ENCODE results near the gene GLMN. TPM values are rescaled to one million over a fixed set of nuclear protein-coding genes. Genes with fewer than 3 reads are reported as not detected.

GLMN gene
- total RNA-seq, 1 donor from 2014 or later: 14.7 TPM

DNA sequence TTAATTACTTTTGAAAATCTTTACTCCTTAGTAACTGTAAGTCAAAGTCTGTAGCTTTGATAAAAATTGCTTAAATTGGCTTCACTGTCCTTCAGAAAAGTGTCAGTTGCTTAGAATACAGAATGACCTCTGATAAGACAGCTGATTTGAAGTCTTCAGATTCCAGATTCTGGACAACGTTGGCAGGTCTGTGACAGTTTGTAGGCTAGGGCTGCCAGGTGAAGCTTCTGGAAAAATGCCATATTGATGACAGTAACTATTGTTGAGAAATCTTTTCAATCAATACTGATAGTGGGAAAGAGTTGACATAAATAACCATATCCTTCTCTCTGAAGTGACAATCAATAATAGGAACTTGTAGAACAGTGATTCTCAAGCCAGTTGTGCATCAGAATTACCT, 41.4 kb upstream of the GLMN start:
- TF ChIP-seq, protein P1, sequence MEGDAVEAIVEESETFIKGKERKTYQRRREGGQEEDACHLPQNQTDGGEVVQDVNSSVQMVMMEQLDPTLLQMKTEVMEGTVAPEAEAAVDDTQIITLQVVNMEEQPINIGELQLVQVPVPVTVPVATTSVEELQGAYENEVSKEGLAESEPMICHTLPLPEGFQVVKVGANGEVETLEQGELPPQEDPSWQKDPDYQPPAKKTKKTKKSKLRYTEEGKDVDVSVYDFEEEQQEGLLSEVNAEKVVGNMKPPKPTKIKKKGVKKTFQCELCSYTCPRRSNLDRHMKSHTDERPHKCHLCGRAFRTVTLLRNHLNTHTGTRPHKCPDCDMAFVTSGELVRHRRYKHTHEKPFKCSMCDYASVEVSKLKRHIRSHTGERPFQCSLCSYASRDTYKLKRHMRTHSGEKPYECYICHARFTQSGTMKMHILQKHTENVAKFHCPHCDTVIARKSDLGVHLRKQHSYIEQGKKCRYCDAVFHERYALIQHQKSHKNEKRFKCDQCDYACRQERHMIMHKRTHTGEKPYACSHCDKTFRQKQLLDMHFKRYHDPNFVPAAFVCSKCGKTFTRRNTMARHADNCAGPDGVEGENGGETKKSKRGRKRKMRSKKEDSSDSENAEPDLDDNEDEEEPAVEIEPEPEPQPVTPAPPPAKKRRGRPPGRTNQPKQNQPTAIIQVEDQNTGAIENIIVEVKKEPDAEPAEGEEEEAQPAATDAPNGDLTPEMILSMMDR (IDR thresholded peaks at IDR 0.05): no peak
- no peaks in the 10 kb centered on the region for H3K4me1 Mint-ChIP-seq
- intact Hi-C loops (cut with micrococcal nuclease): no loop called here
- H3K9me3 Mint-ChIP-seq: no peaks in the 10 kb centered on the region
- no peak overlapping the region for H3K4me3 Mint-ChIP-seq
- no peak overlapping the region for H3K27ac Mint-ChIP-seq
- CTCF ChIA-PET: no interaction called here
- no peaks in the 10 kb centered on the region for H3K27me3 Mint-ChIP-seq
- POLR2A ChIA-PET: no interaction called here
- ATAC-seq (ENCODE audit: low read depth) (no peak), DNase-seq (no peak)
- peaks cover 43% of the 10 kb centered on the region for H3K36me3 Mint-ChIP-seq (ENCODE audit: low read depth)

DNA sequence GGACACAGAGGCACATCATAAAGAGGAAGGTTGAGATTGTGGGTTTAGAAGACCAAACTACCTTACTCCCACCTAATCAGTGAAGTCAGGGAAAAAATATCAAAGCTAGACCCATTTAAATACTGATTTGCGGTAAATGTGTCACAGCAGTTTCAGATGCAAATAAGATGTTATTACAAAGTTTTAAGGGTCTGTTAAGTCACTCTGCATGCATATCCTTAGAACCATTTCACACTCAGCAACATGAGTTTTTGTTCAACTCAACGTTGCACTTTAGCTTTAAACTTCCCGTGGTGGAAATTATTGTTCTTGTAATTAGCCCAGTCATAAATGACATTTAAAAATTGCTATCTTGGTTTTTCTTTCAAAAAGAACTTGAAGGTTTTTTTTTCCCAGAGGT, 34.9 kb upstream of the GLMN start:
- peaks cover 3% of the 10 kb centered on the region for H3K9me3 Mint-ChIP-seq
- H3K36me3 Mint-ChIP-seq (ENCODE audit: low read depth): peaks cover 50% of the 10 kb centered on the region
- no peak overlapping the region for H3K27ac Mint-ChIP-seq
- H3K27me3 Mint-ChIP-seq: no peaks in the 10 kb centered on the region
- DNase-seq: no peak
- no peak overlapping the region for H3K4me3 Mint-ChIP-seq
- TF ChIP-seq, protein P1 (IDR thresholded peaks at IDR 0.05): no peak
- H3K4me1 Mint-ChIP-seq: no peaks in the 10 kb centered on the region
- intact Hi-C loops (cut with micrococcal nuclease): no loop called here
- ChIA-PET CTCF (interaction anchor here (0.5 kb wide), 1 partner anchor 1699 kb away, joined by 3 read pairs; no protein-coding TSS in a partner anchor), POLR2A (no interaction called here)
- ATAC-seq (ENCODE audit: low read depth): no peak

DNA sequence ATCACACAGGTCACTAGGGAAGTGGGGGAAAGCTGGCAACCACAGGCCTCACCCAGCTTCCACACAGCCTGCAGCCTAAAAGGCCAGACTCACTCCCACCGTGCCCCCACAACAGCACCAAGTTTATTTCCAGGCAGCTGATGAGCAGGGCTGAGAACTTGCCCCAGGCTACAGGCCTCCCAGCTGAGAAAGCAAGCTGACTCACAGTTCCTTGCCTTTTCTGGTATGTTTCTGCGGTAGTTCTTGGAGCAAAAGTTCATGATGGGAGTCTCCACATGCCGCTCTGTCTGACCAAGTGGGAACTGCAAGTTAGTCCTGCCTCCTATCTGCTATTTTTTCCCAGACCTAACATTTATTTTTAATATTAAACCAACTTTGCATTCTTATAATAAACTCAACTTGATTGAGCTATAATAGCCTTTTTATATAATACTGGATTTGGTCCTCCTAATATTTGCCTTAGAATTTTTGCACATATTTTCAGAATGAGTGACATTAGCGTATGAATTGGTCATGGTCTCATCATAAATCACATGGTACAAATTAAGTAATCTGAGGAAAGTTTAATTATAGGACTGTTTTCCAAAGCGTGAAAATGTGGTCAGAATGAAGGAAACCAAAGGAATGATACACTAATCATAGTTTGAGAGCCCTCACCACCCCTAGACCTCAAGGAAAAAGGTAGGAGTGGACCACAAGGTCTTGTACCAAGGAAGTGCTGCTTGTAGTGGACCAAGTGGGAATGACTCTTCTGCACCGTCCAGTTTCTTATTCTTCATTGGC, 30.8 kb upstream of the GLMN start:
- TF ChIP-seq, protein P1 (IDR thresholded peaks at IDR 0.05): no peak
- Mint-ChIP-seq H3K4me1 (no peaks in the 10 kb centered on the region), H3K27me3 (no peaks in the 10 kb centered on the region), H3K27ac (no peak overlapping the region), H3K4me3 (no peak overlapping the region), H3K9me3 (peaks cover 31% of the 10 kb centered on the region), H3K36me3 (ENCODE audit: low read depth) (peaks cover 75% of the 10 kb centered on the region)
- intact Hi-C loops (cut with micrococcal nuclease): no loop called here
- ChIA-PET CTCF (no interaction called here), POLR2A (no interaction called here)
- no peak for DNase-seq
- ATAC-seq (ENCODE audit: low read depth): no peak

DNA sequence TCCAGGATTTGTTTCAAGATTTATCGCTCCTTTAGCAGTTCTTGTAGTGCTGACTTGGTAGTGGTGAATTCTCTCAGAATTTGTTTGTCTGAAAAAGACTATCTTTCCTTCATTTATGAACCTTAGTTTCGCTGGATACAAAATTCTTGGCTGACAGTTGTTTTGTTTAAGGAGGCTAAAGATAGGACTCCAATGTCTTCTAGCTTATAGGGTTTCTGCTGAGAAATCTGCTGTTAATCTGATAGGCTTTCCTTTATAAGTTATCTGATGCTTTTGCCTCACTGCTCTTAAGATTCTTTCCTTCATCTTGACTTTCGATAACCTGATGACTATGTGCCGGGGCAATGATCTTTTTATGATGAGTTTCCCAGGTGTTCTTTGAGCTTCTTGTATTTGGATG, 29.0 kb upstream of the GLMN start:
- H3K27me3 Mint-ChIP-seq: no peaks in the 10 kb centered on the region
- DNase-seq: no peak
- no peak overlapping the region for H3K4me3 Mint-ChIP-seq
- ChIA-PET CTCF (no interaction called here), POLR2A (interaction anchor here (0.7 kb wide), 1 partner anchor 16 kb away, joined by 3 read pairs; no protein-coding TSS in a partner anchor)
- H3K36me3 Mint-ChIP-seq (ENCODE audit: low read depth): peaks cover 75% of the 10 kb centered on the region
- H3K27ac Mint-ChIP-seq: no peak overlapping the region
- H3K4me1 Mint-ChIP-seq: no peaks in the 10 kb centered on the region
- H3K9me3 Mint-ChIP-seq: peaks cover 31% of the 10 kb centered on the region
- intact Hi-C loops (cut with micrococcal nuclease): no loop called here
- TF ChIP-seq, protein P1 (IDR thresholded peaks at IDR 0.05): no peak
- ATAC-seq (ENCODE audit: low read depth): no peak

DNA sequence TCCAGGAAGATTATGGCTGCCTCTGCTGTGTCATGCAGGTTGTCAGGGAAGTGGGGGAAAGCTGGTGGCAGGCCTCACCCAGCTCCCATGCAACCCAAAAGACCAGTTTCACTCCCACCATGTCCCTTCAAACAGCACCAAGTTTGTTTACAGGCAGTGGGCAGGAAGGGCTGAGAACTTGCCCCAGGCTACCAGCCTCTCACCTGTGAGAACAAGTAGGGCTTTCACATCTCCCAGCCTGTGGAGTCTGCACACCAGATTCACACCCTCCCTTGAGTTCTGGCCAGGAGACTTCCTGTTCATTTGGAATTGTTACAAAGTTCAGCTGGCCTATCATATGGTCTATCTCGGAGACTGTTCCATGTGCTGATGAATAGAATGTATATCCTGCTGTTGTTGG, 27.9 kb upstream of the GLMN start:
- peaks cover 75% of the 10 kb centered on the region for H3K36me3 Mint-ChIP-seq (ENCODE audit: low read depth)
- POLR2A ChIA-PET: no interaction called here
- no peaks in the 10 kb centered on the region for H3K27me3 Mint-ChIP-seq
- CTCF ChIA-PET: no interaction called here
- DNase-seq (no peak), ATAC-seq (ENCODE audit: low read depth) (no peak)
- peaks cover 31% of the 10 kb centered on the region for H3K9me3 Mint-ChIP-seq
- intact Hi-C loops (cut with micrococcal nuclease): no loop called here
- no peak overlapping the region for H3K27ac Mint-ChIP-seq
- H3K4me1 Mint-ChIP-seq: no peaks in the 10 kb centered on the region
- TF ChIP-seq, protein P1 (IDR thresholded peaks at IDR 0.05): no peak
- no peak overlapping the region for H3K4me3 Mint-ChIP-seq
